Glomerular visceral epithelial cell (primary cell): Measurements from ENCODE around the gene KIF26B.
"Not testable (repeated sequence)": the region's sequence is repeated elsewhere in the genome, so short reads cannot be mapped to it uniquely, and the experiment has no call there.

Experiments
- DNase-seq: peaks from one replicate; pipeline ENCODE4 v3.0.0-alpha.2; 2016; ENCODE audit errors: extremely low spot score

The KIF26B gene

GRCh38 chr1:245323765-245324164 is 169.0 kb downstream of the KIF26B start:
- DNase-seq: not testable (repeated sequence)

DNA sequence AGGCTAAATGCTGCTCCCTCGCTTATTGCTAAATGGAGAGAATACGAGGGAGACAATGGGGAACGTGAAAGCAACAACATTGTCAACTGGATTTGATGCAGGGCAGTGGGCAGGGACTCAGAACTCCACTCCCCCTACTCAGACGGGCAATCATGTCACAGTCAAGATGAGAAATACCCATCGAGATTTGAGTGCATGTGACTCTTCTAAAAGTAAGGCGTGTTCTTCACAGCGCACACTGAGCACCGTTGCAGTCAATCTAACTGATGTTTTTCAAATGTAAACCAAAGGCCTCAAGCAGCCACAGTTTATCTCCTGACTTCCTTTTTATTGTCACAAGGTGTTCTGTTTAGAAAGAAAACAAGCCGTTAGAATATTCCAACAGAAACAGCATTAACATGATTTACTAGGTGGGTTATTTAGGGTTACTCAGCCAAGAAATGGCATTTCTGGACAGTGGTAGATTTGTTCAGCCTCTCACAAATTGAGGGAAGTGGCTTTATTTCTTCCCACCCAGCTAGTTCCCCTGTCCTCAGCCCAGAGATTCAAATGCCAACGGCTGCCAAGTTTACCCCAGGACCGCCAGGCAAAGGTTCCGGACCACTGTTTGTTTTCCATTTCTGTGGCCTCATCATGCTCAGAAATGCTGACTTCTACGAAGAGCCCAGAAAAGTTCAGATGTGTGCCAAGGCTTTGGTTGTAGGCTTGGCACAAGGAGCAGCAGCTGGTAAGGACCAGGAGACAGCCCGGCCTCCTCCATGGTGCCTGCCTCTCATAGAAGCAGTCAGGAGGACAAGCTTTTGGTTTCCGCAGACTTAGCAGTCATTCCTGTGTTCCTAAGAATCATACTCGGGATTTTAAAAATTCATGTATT is 171.4 kb downstream of the KIF26B start:
- no peak for DNase-seq

DNA sequence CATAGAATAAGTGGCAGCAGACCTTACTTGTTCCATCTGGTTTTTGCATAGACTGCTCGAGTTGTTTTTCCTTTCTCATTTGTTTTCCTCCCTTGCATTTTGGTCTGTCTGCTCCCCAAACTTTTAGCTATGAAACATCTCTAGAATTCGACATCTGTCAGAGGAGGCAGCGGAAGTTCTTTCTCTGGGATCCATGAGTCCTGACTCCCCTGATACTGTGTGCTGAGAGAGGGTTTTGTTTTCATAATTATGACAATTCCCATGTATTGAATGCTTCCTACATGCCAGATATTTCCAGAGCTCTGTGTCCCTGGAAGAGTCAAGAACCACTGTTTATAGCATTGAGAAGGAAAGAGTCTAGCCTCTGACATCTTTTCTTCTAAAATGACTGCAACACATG is 172.6 kb downstream of the KIF26B start:
- DNase-seq: no peak

DNA sequence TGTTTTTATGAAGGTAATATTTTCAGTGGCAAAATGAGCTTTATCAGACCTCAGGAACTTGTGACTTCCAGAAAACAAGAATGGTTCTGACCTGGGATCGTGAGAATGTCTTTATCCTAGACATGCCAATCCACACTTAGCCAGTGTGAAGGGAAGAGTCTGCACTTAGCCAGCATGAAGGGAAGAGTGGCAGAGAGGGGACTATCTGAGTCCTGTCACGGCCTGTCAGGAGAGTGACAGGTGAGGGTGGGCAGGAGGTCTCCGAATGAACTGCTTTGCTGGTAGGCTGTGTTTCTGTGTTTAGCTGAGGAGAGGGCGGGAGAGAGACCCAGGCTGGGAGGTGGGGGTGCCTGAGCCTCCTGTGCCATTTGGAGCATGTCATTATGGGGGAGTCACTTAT is 173.1 kb downstream of the KIF26B start:
- DNase-seq: no peak

GRCh38 chr1:245330951-245331350 is 176.2 kb downstream of the KIF26B start:
- DNase-seq: no peak

DNA sequence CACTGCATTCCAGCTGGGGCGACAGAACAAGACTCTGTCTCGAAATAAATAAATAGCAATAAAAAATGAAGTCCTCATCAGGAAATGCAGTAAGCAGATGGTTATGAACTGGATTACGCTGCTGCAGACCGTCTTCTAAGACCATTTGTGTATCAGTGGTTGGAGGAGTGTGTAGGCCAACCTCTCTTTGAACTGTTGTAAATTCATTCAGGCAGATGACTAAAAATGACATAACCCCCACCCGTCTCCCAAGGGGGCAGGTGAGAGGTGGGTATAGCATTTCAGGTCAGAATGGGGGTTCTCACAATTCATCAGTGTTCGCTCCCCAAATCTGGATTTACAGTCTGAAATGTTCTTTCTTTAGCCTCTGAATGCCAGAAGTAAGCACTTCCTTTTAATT is 177.3 kb downstream of the KIF26B start:
- DNase-seq: no peak

DNA sequence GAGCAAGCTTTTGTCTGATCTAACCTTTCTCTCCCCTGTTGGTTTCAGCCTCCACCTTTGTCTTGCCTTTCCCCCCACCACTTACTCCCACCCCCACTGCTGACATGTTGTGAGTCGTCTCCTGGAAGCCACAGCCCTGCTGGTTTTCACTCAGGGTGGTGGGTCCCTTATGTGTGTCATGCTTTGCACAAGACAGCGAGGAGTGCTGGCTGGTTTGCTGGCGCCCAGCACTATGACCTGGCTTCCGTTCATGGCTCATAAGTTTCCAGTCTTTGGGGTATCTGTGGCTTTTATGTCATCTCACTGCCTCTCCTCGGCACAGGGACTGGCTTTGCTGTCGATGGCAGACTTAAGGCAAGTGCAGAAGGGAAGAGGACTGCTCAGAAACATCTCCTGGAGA is 177.7 kb downstream of the KIF26B start:
- peak; percentile 57 for DNase-seq

GRCh38 chr1:245334235-245334634 is 179.4 kb downstream of the KIF26B start:
- no peak for DNase-seq

DNA sequence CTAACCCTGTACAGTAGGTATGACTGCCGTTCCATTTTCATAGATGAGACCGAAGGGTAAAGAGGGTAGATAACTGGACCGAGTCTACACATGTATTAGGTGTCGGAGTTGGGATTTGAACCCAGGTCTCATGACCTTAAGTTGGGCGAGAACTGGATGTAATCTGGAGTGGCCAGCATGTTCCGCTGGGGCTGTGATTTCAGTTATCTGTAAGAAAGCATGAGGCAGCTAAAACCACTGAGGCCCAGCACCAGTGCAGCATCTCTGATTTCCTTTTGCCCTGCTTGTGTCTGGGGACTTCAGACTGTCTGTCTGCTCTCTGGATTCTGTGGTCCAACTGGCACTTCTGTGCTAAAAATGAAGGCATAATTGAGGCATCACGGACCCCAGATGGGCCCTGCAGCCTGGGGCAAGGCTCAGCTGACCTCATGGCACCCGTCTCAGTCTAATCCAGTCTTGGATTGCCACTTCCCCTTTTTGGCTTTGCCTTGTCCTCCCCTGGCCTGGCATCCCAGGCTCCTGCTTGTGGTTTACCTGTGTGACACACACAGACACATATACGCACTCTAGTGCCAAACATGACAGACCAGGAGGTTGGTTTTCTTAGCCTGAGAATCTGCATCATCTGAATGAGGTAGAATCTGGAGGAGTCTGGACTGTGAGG is 180.2 kb downstream of the KIF26B start:
- no peak for DNase-seq

DNA sequence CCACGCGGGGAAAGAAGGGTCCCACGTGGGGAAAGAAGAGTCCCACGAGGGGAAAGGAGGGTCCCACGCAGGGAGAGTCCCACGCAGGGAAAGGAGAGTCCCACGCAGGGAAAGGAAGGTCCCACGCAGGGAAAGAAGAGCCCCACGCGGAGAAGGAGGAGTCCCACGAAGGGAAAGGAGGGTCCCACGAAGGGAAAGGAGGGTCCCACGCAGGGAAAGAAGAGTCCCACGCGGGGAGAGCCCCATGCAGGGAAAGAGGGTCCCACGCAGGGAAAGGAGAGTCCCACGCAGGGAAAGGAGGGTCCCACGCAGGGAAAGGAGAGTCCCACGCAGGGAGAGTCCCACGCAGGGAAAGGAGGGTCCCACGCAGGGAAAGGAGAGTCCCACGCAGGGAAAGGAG is 180.9 kb downstream of the KIF26B start:
- DNase-seq: not testable (repeated sequence)

DNA sequence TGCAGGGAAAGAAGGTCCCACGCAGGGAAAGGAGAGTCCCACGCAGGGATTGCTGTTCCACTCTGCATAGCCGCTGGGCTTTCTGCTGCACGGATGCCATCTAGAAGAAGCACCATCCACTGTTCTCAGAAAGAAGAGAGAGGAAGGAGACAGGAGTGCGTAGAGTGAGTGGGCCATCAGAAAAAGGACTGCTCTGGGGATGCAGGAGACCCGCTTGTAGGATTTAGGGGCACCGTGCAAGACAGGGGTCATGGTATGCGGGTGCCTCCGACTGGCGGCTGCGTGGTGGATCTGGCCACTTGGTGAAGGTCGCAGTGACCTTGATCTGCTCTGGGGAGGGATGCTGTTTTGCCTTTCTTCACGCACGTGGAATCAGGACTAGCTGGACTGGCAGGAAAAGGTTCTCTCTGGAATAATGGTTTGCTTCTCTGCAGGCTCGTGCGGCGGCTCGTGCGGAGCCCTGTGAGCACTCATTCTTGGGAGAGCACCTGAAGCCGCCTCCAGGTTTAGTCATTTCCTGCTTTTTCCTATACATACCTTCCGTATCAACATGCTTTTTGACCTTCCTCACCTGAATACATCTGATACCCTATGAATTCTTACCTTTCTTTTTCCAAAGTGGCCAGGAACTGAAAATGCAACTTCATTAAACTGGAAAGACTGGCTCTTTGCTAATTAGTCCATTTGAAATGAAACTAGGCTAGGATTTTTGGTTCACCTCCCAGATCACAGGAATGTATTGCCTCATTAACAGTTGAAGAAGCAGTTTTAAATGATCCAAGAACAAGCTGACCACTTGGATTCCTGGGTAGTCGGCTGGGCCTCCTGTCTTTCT is 181.6 kb downstream of the KIF26B start:
- no peak for DNase-seq

DNA sequence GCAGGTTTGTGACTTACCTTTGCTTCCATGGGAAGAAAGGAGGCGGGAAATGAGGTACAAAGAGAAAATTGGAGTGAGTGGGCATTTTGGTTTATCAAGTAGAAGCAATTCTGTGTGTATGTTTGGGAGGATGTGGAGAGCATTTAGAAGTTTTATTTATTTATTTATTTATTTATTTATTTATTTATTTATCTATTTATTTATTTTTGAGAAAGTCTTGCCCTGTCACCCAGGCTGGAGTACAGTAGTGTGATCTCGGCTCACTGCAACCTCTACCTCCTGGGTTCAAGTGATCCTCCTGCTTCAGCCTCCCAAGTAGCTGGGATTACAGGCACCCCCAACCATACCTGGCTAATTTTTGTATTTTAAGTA is 182.2 kb downstream of the KIF26B start:
- not testable (repeated sequence) for DNase-seq

- DNase-seq: no peak
Measured at GRCh38 chr1:245337829-245338484, 183.2 kb downstream of the KIF26B start.

DNA sequence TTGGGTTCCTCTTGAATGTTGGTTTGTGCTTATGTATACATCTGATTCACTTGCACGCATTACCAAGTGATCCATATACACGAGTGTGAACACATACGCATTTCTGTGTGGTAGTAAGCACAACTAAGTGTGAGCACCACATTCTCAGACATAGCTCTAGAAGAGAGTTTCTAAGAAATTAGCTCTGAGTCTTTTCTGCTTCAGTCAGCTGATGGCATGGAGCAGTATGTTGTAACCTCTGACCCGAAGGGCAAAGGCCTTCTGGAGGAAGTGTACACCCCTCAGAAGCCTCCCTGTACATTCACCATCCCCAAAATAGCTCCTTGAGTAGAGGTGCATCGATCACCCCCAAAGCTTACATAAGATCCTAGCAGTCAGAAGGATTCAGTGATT is 183.7 kb downstream of the KIF26B start:
- DNase-seq: no peak

DNA sequence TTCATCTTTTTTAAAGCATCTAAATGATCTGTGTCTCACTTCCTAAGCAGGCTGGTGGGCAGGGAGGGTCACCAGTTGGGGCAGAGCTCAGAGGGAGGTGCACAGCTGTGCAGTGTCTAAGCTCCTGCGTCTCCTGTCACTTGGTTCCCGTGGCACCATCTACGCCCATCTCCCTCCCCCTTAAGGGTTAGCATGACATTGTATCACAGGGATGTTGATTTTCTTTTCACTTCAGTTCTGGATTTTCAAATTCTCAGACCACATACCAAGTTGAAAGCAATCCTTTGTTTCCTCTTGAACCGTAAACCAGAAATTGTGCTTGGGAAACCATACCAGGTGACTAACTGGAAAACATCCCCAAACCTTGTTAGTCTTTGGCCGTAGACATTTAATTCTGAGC is 187.0 kb downstream of the KIF26B start:
- no peak for DNase-seq

DNA sequence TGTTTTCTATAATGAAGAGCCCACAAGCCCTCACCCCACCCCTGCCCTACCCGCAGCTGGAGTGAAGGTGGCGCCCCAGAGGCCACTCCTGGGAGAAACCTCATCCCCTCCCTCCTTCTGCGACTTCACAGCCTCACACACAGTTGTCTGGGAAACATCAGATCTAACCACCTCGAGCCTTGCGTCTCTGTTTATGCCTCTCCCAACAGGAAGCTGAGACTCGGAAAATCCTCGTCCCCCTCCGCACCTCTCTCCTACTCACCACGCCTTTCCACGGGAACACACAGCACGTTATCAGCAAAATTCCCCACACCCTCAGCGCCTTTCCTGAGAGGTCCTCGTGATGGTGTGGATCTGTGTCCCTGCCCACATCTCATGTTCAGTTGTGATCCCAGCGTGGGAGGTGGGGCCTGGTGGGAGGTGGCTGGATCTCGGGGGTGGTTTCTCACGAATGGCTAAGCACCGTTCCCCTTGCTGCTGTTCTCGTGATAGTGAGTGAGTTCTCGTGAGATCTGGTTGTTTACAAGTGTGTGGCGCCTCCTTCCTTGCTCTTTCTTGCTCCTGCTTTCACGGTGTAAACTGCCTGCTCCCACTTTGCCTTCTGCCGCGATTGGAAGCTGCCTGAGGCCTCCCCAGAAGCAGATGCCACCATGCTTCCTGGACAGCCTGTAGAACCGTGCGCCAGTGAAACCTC is 190.6 kb downstream of the KIF26B start:
- no peak for DNase-seq

DNA sequence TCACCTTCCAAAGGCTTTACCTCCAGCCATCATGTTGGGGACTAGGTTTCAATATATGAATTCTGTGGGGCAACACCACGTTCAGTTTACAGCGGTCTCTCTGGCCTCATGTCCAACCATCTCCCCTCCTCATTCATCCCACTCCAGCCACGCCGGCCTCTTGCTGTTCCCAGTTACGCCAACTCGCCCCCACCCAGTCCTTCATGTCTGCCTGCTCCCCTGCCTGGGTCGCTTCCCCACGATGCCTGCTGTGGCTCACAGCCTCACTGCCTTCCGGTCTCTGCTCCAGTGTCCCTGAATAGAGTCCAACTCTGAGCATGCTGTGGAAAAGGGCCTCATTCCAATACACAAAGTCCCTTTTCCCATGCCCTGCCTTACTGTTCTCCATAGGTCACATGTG is 193.8 kb downstream of the KIF26B start:
- no peak for DNase-seq

DNA sequence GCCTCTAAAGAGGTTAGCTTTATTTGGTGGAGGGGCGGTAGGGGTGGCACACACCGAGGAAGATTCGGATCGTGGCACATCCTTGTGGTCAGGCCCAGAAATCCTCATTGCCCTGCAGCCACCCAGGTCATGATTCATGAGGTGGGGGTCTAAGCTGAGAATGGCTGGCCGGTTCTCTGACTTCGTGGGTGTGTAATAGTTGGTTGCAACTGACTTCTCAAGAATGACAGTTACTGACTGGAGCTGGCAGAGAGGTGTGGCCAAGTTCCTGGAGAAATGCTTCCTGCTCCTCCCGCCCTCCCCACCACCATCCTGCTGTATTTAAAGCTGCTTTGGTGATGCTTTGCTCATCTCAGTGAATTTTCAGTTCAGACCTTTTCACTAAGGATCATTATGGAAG is 198.6 kb downstream of the KIF26B start:
- no peak for DNase-seq

- DNase-seq: no peak
Measured at GRCh38 chr1:245353915-245354775, 199.4 kb downstream of the KIF26B start.
